HFF-Myc (cell line): ENCODE data around the gene FAF1.

Experiments
- DNase-seq: peaks from one replicate; pipeline ENCODE4 v3.0.0-alpha.2; 2011; ENCODE audit warnings: low read depth; ENCODE audit errors: extremely low read depth
- H3K4me3 ChIP-seq: replicated peaks from 2 replicates; pipeline ENCODE4 v1.5.1; 2011; ENCODE audit warnings: low read depth, mild to moderate bottlenecking, control low read depth, low read length
- TF ChIP-seq, protein P1 (sequence below): IDR thresholded peaks from 2 replicates; pipeline ENCODE4 v1.5.1; 2012; ENCODE audit warnings: mild to moderate bottlenecking, low read depth, low read length, control low read depth; ENCODE audit errors: missing control alignments

FAF1 gene

DNA sequence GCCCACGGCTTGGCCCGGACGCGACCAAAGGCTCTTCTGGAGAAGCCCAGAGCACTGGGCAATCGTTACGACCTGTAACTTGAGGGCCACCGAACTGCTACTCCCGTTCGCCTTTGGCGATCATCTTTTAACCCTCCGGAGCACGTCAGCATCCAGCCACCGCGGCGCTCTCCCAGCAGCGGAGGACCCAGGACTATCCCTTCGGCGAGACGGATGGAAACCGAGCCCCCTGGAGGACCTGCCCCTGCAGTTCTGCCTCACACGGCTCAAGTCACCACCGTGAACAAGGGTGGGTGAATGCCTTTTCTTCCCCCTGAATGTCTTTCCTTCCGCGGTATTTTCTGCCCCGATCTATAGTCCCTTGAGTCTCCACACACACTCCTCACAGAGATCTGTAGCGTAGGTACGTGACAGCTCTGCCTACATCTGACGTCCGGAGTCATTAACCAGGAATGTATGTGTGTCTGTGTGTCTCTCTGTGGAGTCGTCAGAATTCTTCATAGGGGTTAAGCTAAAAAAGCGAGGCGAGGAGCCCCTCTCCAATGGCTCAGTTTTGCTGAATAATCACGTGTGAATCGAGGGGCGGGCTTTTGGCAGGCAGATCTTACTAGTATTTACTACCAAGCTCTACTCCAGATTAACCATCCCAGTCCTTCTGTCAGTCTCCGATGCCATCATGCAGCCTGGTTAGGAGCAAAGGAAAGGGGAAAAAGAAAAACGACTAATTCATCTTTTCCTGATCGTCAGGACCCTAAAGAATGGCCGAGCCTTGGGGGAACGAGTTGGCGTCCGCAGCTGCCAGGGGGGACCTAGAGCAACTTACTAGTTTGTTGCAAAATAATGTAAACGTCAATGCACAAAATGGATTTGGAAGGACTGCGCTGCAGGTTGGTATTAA lies 9.8 kb upstream of the FAF1 start, which contains the start of gene CDKN2C:
TSS of gene CDKN2C (plus strand) at position 635 of the 898 bp plus-strand sequence. CDS start at position 759, 124 bp downstream.
- H3K4me3 ChIP-seq: peak within 1 kb of the TSS; percentile 67
- no peak for DNase-seq
- TF ChIP-seq, protein P1, sequence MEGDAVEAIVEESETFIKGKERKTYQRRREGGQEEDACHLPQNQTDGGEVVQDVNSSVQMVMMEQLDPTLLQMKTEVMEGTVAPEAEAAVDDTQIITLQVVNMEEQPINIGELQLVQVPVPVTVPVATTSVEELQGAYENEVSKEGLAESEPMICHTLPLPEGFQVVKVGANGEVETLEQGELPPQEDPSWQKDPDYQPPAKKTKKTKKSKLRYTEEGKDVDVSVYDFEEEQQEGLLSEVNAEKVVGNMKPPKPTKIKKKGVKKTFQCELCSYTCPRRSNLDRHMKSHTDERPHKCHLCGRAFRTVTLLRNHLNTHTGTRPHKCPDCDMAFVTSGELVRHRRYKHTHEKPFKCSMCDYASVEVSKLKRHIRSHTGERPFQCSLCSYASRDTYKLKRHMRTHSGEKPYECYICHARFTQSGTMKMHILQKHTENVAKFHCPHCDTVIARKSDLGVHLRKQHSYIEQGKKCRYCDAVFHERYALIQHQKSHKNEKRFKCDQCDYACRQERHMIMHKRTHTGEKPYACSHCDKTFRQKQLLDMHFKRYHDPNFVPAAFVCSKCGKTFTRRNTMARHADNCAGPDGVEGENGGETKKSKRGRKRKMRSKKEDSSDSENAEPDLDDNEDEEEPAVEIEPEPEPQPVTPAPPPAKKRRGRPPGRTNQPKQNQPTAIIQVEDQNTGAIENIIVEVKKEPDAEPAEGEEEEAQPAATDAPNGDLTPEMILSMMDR: no peak

GRCh38 chr1:50968821-50969610 lies 8.9 kb upstream of the FAF1 start:
- TF ChIP-seq, protein P1: no peak
- peak overlapping the region; percentile 67 for H3K4me3 ChIP-seq
- no peak for DNase-seq

GRCh38 chr1:50968158-50968820 lies 8.2 kb upstream of the FAF1 start:
- TF ChIP-seq, protein P1: peak; percentile 21
- DNase-seq: no peak
- peak overlapping the region; percentile 67 for H3K4me3 ChIP-seq

DNA sequence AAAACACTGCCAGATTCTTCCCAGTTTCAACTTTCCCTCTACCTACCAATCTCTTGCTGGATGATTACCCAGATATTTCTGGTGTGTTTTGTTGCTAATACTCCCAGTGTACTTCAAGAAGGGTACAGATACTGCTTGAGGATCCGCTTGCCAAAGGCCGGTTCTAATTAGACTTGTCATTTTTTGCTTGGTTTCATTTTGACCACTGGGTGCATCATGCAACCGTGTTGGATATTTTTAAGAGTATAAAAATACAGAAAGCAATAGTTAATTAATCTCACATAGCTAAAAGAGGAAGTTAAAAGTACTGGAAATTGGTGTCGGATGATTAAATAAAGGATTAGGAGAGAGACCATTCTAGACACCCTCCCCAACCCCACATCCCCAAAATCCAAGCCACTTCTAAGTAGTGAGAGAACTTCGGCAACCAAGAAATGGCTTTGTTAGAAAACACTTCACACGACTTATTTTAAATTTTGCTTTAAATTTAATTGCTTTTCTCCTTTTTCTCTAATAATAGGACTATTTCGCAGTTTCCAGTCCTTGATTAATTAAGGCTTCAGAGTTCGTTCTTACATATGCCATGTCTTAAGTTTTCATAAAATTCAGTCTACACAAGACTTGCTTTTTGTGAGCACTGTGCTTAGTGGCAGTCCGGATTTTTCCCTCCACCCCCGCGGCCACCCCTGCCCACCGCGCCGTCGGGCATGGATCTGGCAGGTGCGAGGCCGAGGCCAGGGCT lies 7.5 kb upstream of the FAF1 start:
- DNase-seq: no peak
- TF ChIP-seq, protein P1: no peak
- peak overlapping the region; percentile 67 for H3K4me3 ChIP-seq

DNA sequence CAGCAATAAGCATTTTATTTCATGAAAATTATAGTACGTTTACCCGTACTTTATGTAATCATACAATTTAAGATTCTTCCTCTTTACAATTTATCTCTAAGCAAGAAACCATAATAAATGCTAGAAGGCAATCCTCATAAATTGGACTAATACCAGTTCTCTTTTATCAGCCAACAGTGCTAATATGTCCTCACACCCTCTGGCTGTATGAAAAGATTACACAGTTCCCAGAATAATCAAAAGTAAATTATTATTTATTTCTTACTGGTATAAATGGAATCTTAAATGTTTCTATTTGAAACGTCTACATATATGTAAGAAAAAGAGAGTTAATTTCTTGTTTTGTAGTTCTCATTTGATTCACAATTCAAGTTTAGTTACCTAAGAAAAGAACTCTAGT lies 6.9 kb upstream of the FAF1 start:
- TF ChIP-seq, protein P1: no peak
- H3K4me3 ChIP-seq: no peak overlapping the region
- no peak for DNase-seq

DNA sequence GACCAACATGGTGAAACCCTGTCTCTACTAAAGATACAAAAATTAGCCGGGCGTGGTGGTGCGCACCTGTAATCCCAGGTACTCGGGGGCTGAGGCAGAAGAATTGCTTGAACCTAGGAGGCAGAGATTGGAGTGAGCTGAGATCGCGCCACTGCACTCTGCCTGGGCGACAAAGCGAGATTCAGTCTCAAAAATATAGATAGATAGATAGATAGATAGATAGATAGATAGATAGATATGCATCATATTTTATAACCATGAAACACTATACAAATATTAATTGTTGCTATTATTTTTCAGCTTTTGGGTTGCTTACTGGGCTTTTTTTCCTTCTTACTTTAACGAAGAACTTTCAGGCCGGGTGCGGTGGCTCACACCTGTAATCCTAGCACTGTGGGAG lies 4.8 kb upstream of the FAF1 start:
- TF ChIP-seq, protein P1: no peak

More for the DNA sequence above, 4.8 kb upstream of the FAF1 start:
- H3K4me3 ChIP-seq: no peak overlapping the region
- DNase-seq: no peak
